Panc1 (cell line): Measurements from ENCODE around the gene CNTLN. TPM values are rescaled to one million over a fixed set of nuclear protein-coding genes. Genes with fewer than 3 reads are reported as not detected.

Experiments
- ATAC-seq: fragments of 200-7000 bp; cut with Tn5 transposase; 2 replicates; pipeline ENCODE4 v1.9.1; 2020; ENCODE audit warnings: mild to moderate bottlenecking, moderate library complexity
- BruUV-seq: library from RNA; stranded (reverse); fragments of 400-500 nt; replicated peaks from 2 replicates; lab custom pipeline; 2021; lab: Mats Ljungman, UMichigan
- CTCF ChIA-PET: fragments of 300-600 bp; sonication (Branson Sonifier 250); formaldehyde crosslinking; loops from one replicate; lab custom pipeline; 2022; ENCODE audit warnings: antibody characterized with exemption; lab: Charles Lee
- POLR2A ChIA-PET: fragments of 300-600 bp; sonication (Branson Sonifier 250); formaldehyde crosslinking; loops from one replicate; lab custom pipeline; 2022; ENCODE audit warnings: antibody characterized with exemption; lab: Charles Lee
- DNase-seq: peaks from one replicate; pipeline ENCODE4 v3.0.0-alpha.2; 2010; ENCODE audit warnings: low read depth, low spot score
- H3K27ac ChIP-seq: 2 replicates; pipeline ENCODE4 v1.5.1; 2011; ENCODE audit warnings: mild to moderate bottlenecking, low read length, inconsistent platforms
- H3K27me3 ChIP-seq: fragments of 200-500 bp; sonication (Bioruptor generic); 2 replicates; pipeline ENCODE4 v1.6.0; 2014; ENCODE audit warnings: low read length, inconsistent platforms; ENCODE audit not compliant: control insufficient read depth, insufficient read depth
- H3K36me3 ChIP-seq: fragments of 200-500 bp; sonication (Bioruptor generic); 2 replicates; pipeline ENCODE4 v1.5.1; 2014; ENCODE audit warnings: inconsistent platforms, mild to moderate bottlenecking, low read length, moderate library complexity; ENCODE audit not compliant: control insufficient read depth, insufficient read depth
- H3K4me1 ChIP-seq: 2 replicates; pipeline ENCODE4 v1.5.1; 2011; ENCODE audit warnings: inconsistent platforms, mild to moderate bottlenecking, low read length, moderate library complexity; ENCODE audit not compliant: control insufficient read depth, insufficient read depth
- H3K4me3 ChIP-seq, 2 experiments: 2 replicates each; pipeline ENCODE4 v1.5.1; 2011 to 2012; ENCODE audit warnings: low read depth in 2 of 2, low read length in 2 of 2, mild to moderate bottlenecking in 2 of 2, inconsistent platforms in 1 of 2, moderate library complexity in 1 of 2
- H3K9me3 ChIP-seq: fragments of 200-500 bp; sonication (Bioruptor generic); 2 replicates; pipeline ENCODE4 v1.5.1; 2014; ENCODE audit warnings: low read depth, mild to moderate bottlenecking, inconsistent platforms, low read length, moderate library complexity; ENCODE audit not compliant: control insufficient read depth, insufficient read depth
- CTCF ChIP-seq: fragments of 450-650 bp; IDR thresholded peaks from 2 replicates; pipeline ENCODE4 v1.5.1; 2017; ENCODE audit warnings: mild to moderate bottlenecking
- POLR2AphosphoS5 ChIP-seq: IDR thresholded peaks from 2 replicates; pipeline ENCODE4 v1.6.1; 2012; ENCODE audit warnings: mild to moderate bottlenecking, low read depth, low read length, moderate library complexity
- REST ChIP-seq, 2 experiments: IDR thresholded peaks; 2 replicates each; pipeline ENCODE4 v1.6.1; 2011 to 2012; ENCODE audit warnings: low read depth in 2 of 2, control low read depth in 1 of 2, low read length in 1 of 2, mild to moderate bottlenecking in 1 of 2, moderate library complexity in 1 of 2; ENCODE audit not compliant: insufficient read depth in 1 of 2
- SIN3A ChIP-seq: IDR thresholded peaks from 2 replicates; pipeline ENCODE4 v1.6.1; 2012; ENCODE audit warnings: low read depth, mild to moderate bottlenecking, low read length, moderate library complexity, borderline replicate concordance; ENCODE audit not compliant: insufficient read depth
- TCF7L2 ChIP-seq: IDR thresholded peaks from 2 replicates; pipeline ENCODE4 v1.6.1; 2011; ENCODE audit warnings: mild to moderate bottlenecking, low read depth, low read length, inconsistent platforms
- in situ Hi-C: cut with HindIII; loops from 2 replicates; pipeline ENCODE4 v1.10.0; 2016; ENCODE audit warnings: low sequenced_read_pairs, low pct_unique_long_range_greater_than_20kb
- intact Hi-C: fragments of 100-400 bp; cut with micrococcal nuclease; formaldehyde crosslinking; loops from one replicate; pipeline ENCODE4 v1.10.0; 2022; ENCODE audit not compliant: unreplicated experiment
- total RNA-seq: library from RNA; stranded (reverse); gene quantifications from one replicate; pipeline ENCODE4 v1.2.1, GENCODE V29; 2021; ENCODE audit not compliant: unreplicated experiment

Gene CNTLN
- total RNA-seq, 1 experiment from 2014 or later, result not detected

DNA sequence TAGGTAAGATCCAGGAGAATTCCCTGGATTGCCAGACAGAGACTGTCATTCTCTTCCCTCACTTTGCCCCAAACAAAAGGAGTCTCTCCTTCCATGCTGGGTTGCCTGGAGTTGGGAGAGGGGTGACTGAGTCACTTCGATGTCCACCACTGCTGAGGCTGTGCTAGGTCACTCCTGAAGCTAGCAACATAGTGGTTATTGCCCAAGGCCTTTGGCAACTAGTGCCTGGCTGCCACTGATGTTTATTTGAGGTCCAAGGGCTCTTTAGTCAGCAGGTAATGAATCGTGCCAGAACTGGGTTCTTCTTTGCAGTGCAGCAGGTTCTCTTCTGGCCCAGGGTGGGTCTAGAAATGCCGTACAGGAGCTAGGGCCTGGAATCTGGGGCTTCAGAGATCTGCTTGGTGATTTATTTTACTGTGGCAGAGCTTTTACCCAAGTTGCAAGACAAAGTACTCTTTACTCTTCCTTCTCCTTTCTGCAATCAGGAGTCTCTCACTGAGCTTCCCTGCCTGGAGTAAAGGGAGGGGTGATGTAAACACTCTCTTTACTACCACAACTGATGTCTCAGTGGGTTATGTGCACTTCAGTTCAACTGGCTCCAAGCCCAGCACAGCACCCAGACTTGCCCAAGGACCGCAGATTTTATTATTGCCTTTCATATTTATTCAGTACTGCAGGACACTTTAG, 288.3 kb downstream of the CNTLN start:
- ATAC-seq, result no peak
- ChIA-PET POLR2A (no interaction called here), CTCF (no interaction called here)
- intact Hi-C loops (no loop called here), in situ Hi-C loops (no loop called here)
- no peak for TF ChIP-seq SIN3A
- no peak for TF ChIP-seq TCF7L2
- TF ChIP-seq POLR2AphosphoS5, result no peak
- TF ChIP-seq REST (IDR thresholded peaks at IDR 0.05; ENCODE audit: insufficient read depth in 1 of 2, low read depth in 2 of 2, low read length in 1 of 2), result no peak
- no peak for TF ChIP-seq CTCF
- Histone ChIP-seq H3K36me3 (no peaks in the 10 kb centered on the region), H3K27ac (no peak overlapping the region), H3K4me3 (no peak overlapping the region), H3K9me3 (no peaks in the 10 kb centered on the region), H3K27me3 (no peaks in the 10 kb centered on the region), H3K4me1 (no peaks in the 10 kb centered on the region)
- no peak for DNase-seq
- BruUV-seq, result no TSS peak

- CTCF ChIA-PET, result no interaction called here
- Histone ChIP-seq H3K9me3 (no peaks in the 10 kb centered on the region), H3K27ac (no peak overlapping the region), H3K4me3 (no peak overlapping the region), H3K36me3 (no peaks in the 10 kb centered on the region), H3K4me1 (no peaks in the 10 kb centered on the region), H3K27me3 (no peaks in the 10 kb centered on the region)
- TF ChIP-seq TCF7L2 (no peak), CTCF (no peak), REST (IDR thresholded peaks at IDR 0.05; ENCODE audit: insufficient read depth in 1 of 2, low read depth in 2 of 2, low read length in 1 of 2) (no peak), POLR2AphosphoS5 (no peak), SIN3A (no peak)
- no peak for DNase-seq
- no TSS peak for BruUV-seq
- POLR2A ChIA-PET, result no interaction called here
- ATAC-seq, result no peak
- intact Hi-C loops (no loop called here), in situ Hi-C loops (no loop called here)
Measured at GRCh38 chr9:17423681-17424011, 288.8 kb downstream of the CNTLN start.
